Liver (tissue), 9 donors: ENCODE data around the gene VSIG4. TPM values are rescaled to one million over a fixed set of nuclear protein-coding genes. Genes with fewer than 3 reads are reported as not detected.

ENCODE experiments used
- DNase-seq: peaks from one replicate; pipeline ENCODE4 v3.0.0-alpha.2; 2017; ENCODE audit warnings: low spot score
- H3K27ac ChIP-seq, 2 donors: one replicate each; pipeline ENCODE4 v1.7.0; 2013; ENCODE audit warnings: inconsistent platforms in 2 of 2, low read length in 2 of 2, control low read depth in 1 of 2, low read depth in 1 of 2, mild to moderate bottlenecking in 1 of 2
- H3K27me3 ChIP-seq, 4 donors: one replicate each; pipeline versions ENCODE4 v1.6.1 to v1.7.0; 2013; ENCODE audit warnings: low read length in 3 of 4, inconsistent platforms in 1 of 4, mild to moderate bottlenecking in 1 of 4, moderate library complexity in 1 of 4; ENCODE audit not compliant: control insufficient read depth in 4 of 4, insufficient read depth in 4 of 4
- H3K36me3 ChIP-seq, 4 donors: one replicate each; pipeline versions ENCODE4 v1.6.1 to v1.7.0; 2013; ENCODE audit warnings: low read length in 3 of 4, mild to moderate bottlenecking in 3 of 4, low read depth in 1 of 4, moderate library complexity in 1 of 4; ENCODE audit not compliant: control insufficient read depth in 4 of 4, insufficient read depth in 3 of 4
- H3K4me1 ChIP-seq, 4 donors: one replicate each; pipeline versions ENCODE4 v1.6.1 to v1.7.0; 2013; ENCODE audit warnings: low read length in 3 of 4, mild to moderate bottlenecking in 3 of 4, moderate library complexity in 1 of 4; ENCODE audit not compliant: control insufficient read depth in 4 of 4, insufficient read depth in 4 of 4
- H3K4me3 ChIP-seq, 3 donors: one replicate each; pipeline versions ENCODE4 v1.6.1 to v1.7.0; 2013; ENCODE audit warnings: low read length in 3 of 3, control low read depth in 1 of 3, low read depth in 1 of 3, mild to moderate bottlenecking in 1 of 3
- H3K9ac ChIP-seq, 2 donors: one replicate each; pipeline ENCODE4 v1.7.0; 2013; ENCODE audit warnings: low read length in 2 of 2, mild to moderate bottlenecking in 2 of 2, moderate library complexity in 2 of 2, control low read depth in 1 of 2, low read depth in 1 of 2
- H3K9me3 ChIP-seq, 4 donors: one replicate each; pipeline versions ENCODE4 v1.6.1 to v1.7.0; 2013; ENCODE audit warnings: low read length in 3 of 4; ENCODE audit not compliant: control insufficient read depth in 4 of 4
- EGR1 ChIP-seq, 2 donors: IDR thresholded peaks; 2 replicates each; pipeline ENCODE4 v1.6.1; 2016 to 2018; ENCODE audit warnings: antibody characterized with exemption in 2 of 2, low read depth in 2 of 2
- FOXA1 ChIP-seq: IDR thresholded peaks from 2 replicates; pipeline ENCODE4 v1.6.1; 2016; ENCODE audit warnings: antibody characterized with exemption
- FOXA2 ChIP-seq: IDR thresholded peaks from 2 replicates; pipeline ENCODE4 v1.6.1; 2016; ENCODE audit warnings: antibody characterized with exemption
- GABPA ChIP-seq, 2 donors: IDR thresholded peaks in 1 of 2; conservative IDR thresholded peaks in 1 of 2; 2 replicates each; pipeline ENCODE4 v1.6.1; 2016; ENCODE audit warnings: antibody characterized with exemption in 2 of 2, mild to moderate bottlenecking in 1 of 2, moderate library complexity in 1 of 2
- HNF4A ChIP-seq, 2 donors: conservative IDR thresholded peaks; 2 replicates each; pipeline ENCODE4 v1.6.1; 2016; ENCODE audit warnings: antibody characterized with exemption in 2 of 2, mild to moderate bottlenecking in 2 of 2
- HNF4G ChIP-seq: IDR thresholded peaks from 2 replicates; pipeline ENCODE4 v1.6.1; 2016; ENCODE audit warnings: antibody characterized with exemption
- JUND ChIP-seq, 2 donors: IDR thresholded peaks; 2 replicates each; pipeline ENCODE4 v1.6.1; 2016; ENCODE audit warnings: antibody characterized with exemption in 2 of 2
- NR2F2 ChIP-seq: IDR thresholded peaks from 2 replicates; pipeline ENCODE4 v1.6.1; 2016; ENCODE audit warnings: antibody characterized with exemption
- RAD21 ChIP-seq, 2 donors: IDR thresholded peaks; 2 replicates each; pipeline ENCODE4 v1.6.1; 2016; ENCODE audit warnings: antibody characterized with exemption in 2 of 2, mild to moderate bottlenecking in 2 of 2
- RXRA ChIP-seq, 2 donors: IDR thresholded peaks; 2 replicates each; pipeline ENCODE4 v1.6.1; 2017 to 2018; ENCODE audit warnings: antibody characterized with exemption in 2 of 2, mild to moderate bottlenecking in 1 of 2
- SP1 ChIP-seq: IDR thresholded peaks from 2 replicates; pipeline ENCODE4 v1.6.1; 2018; ENCODE audit warnings: antibody characterized with exemption, mild to moderate bottlenecking
- TAF1 ChIP-seq: conservative IDR thresholded peaks from 2 replicates; pipeline ENCODE4 v1.6.1; 2016; ENCODE audit warnings: antibody characterized with exemption, mild to moderate bottlenecking
- YY1 ChIP-seq: IDR thresholded peaks from 2 replicates; pipeline ENCODE4 v1.6.1; 2016; ENCODE audit warnings: antibody characterized with exemption, mild to moderate bottlenecking
- WGBS: extraction: QIAGEN DNeasy Blood & Tissue Kit; methylation state at CpG from one replicate; pipeline ENCODE4 v1.1.7; 2013; 5-methylcytosine and 5-hydroxymethylcytosine counted together
- polyA plus RNA-seq, 2 donors: library from polyadenylated mRNA; stranded (reverse) in 1 of 2; unstranded in 1 of 2; fragments of 200-250 nt in 1 of 2; fragments of >200 nt in 1 of 2; fragmentation: Nextera tagmentation in 1 of 2; extraction: Ambion mirVana in 1 of 2; gene quantifications; one replicate each; pipeline versions ENCODE4 v1.2.1 to v1.2.3, GENCODE V29; 2013 to 2015
- total RNA-seq, 2 donors: library from RNA; depleted of rRNA; stranded (reverse); fragments of >200 nt; gene quantifications; one replicate each; pipeline ENCODE4 v1.2.3, GENCODE V29; 2014
- TF ChIP-seq, protein P1 (sequence below): IDR thresholded peaks from 2 replicates; pipeline ENCODE4 v1.6.1; 2016; ENCODE audit warnings: antibody characterized with exemption
- TF ChIP-seq, protein P2 (sequence below): IDR thresholded peaks from 2 replicates; pipeline ENCODE4 v1.6.1; 2016; ENCODE audit warnings: antibody characterized with exemption
- TF ChIP-seq, protein P3 (sequence below): fragments of 150-350 bp; IDR thresholded peaks from 2 replicates; pipeline ENCODE4 v1.5.1; 2017; ENCODE audit warnings: improper control_type of control experiment, low read depth, low read length; ENCODE audit not compliant: missing input control
- TF ChIP-seq, protein P4 (sequence below): IDR thresholded peaks from 2 replicates; pipeline ENCODE4 v1.6.1; 2016; ENCODE audit warnings: antibody characterized with exemption, mild to moderate bottlenecking
- TF ChIP-seq, protein P5 (sequence below): IDR thresholded peaks from 2 replicates; pipeline ENCODE4 v1.6.1; 2016; ENCODE audit warnings: antibody characterized with exemption
- donor health status: healthy.
- donor health status: healthy.
- donor health status: healthy.
- donor health status: healthy.
- donor health status: healthy.

VSIG4 gene
- total and polyA plus RNA-seq, 4 donors, result 16.7 to 38.9 (median 36.3) TPM

DNA sequence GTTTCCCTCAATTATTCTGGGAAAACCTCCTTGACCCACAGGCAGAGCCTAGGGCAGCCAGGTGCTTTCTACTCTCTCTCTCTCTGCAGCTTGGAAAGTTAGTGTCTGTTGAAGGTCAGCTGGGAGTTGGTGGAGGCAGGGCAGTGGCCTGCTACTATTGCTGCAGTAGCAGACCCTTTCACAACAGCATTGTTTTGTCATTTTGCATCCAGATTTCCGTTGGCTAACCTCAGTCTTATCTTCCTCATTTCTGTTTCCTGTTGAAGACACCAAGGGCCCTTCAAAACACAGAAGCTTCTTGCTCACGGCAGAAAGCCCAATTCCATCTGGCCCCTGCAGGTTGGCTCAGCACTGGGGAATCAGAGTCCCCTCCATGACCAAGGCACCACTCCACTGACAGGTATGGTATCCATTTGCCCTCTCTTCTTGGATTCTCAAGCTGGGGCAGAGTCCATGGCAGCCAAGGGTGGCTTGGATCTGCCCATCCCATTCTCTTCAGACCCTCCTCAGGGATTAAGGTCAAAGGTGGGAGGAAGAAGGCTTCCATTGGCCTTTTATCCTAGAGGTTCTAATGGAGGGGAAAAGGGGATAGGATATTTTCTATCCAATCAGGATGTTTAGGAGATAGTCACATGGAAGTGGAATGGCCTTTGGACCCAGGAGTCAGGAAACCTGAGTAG, 24.6 kb downstream of the VSIG4 start:
- peak overlapping the region in 1 of 2 donors; percentile 64 for H3K27ac ChIP-seq
- no peak for DNase-seq

DNA sequence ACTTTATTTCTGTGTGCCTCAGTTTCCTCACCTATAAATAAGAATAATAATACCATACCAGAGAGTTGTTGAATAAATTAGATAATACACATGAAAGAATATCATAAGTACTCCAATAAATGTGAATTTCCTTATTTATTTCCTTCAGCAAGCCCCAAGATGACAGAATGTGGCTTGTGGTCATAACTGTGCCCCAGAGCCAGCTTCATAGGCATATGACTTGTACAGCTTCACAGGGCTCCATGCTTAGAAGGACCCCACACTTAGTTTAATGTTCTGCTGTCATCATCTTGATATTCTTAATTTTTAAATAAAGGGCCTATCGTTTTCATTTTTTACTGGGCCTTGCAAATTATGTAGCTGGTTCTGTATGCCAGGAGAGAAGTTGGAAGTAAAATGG, 25.3 kb downstream of the VSIG4 start:
- Histone ChIP-seq H3K36me3 (no peaks in the 10 kb centered on the region), H3K9ac (no peak overlapping the region), H3K4me3 (no peak overlapping the region), H3K4me1 (peaks cover 0 to 3% (median 0%) of the 10 kb centered on the region in 4 donors), H3K27me3 (no peaks in the 10 kb centered on the region), H3K9me3 (no peaks in the 10 kb centered on the region), H3K27ac (peak overlapping the region in 1 of 2 donors; percentile 31)
- no peak for DNase-seq
- 73% methylated on average over 1 of the region's 1 CpG for WGBS
- no peak for TF ChIP-seq RXRA (IDR thresholded peaks at IDR 0.05)
- TF ChIP-seq, protein P1, sequence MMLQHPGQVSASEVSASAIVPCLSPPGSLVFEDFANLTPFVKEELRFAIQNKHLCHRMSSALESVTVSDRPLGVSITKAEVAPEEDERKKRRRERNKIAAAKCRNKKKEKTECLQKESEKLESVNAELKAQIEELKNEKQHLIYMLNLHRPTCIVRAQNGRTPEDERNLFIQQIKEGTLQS, result no peak
- no peak for TF ChIP-seq FOXA2
- TF ChIP-seq, protein P2, sequence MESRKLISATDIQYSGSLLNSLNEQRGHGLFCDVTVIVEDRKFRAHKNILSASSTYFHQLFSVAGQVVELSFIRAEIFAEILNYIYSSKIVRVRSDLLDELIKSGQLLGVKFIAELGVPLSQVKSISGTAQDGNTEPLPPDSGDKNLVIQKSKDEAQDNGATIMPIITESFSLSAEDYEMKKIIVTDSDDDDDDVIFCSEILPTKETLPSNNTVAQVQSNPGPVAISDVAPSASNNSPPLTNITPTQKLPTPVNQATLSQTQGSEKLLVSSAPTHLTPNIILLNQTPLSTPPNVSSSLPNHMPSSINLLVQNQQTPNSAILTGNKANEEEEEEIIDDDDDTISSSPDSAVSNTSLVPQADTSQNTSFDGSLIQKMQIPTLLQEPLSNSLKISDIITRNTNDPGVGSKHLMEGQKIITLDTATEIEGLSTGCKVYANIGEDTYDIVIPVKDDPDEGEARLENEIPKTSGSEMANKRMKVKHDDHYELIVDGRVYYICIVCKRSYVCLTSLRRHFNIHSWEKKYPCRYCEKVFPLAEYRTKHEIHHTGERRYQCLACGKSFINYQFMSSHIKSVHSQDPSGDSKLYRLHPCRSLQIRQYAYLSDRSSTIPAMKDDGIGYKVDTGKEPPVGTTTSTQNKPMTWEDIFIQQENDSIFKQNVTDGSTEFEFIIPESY, result no peak
- TF ChIP-seq YY1, result no peak
- TF ChIP-seq FOXA1, result no peak
- TF ChIP-seq, protein P3, sequence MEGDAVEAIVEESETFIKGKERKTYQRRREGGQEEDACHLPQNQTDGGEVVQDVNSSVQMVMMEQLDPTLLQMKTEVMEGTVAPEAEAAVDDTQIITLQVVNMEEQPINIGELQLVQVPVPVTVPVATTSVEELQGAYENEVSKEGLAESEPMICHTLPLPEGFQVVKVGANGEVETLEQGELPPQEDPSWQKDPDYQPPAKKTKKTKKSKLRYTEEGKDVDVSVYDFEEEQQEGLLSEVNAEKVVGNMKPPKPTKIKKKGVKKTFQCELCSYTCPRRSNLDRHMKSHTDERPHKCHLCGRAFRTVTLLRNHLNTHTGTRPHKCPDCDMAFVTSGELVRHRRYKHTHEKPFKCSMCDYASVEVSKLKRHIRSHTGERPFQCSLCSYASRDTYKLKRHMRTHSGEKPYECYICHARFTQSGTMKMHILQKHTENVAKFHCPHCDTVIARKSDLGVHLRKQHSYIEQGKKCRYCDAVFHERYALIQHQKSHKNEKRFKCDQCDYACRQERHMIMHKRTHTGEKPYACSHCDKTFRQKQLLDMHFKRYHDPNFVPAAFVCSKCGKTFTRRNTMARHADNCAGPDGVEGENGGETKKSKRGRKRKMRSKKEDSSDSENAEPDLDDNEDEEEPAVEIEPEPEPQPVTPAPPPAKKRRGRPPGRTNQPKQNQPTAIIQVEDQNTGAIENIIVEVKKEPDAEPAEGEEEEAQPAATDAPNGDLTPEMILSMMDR, result no peak
- TF ChIP-seq GABPA (IDR thresholded peaks at IDR 0.05 in 1 of 2, conservative IDR thresholded peaks at IDR 0.05 in 1 of 2), result no peak
- no peak for TF ChIP-seq RAD21 (IDR thresholded peaks at IDR 0.05)
- no peak for TF ChIP-seq SP1
- no peak for TF ChIP-seq EGR1 (IDR thresholded peaks at IDR 0.05; ENCODE audit: low read depth in 2 of 2)
- TF ChIP-seq HNF4A (conservative IDR thresholded peaks at IDR 0.05), result no peak
- TF ChIP-seq TAF1, result no peak
- TF ChIP-seq NR2F2, result no peak
- TF ChIP-seq, protein P4, sequence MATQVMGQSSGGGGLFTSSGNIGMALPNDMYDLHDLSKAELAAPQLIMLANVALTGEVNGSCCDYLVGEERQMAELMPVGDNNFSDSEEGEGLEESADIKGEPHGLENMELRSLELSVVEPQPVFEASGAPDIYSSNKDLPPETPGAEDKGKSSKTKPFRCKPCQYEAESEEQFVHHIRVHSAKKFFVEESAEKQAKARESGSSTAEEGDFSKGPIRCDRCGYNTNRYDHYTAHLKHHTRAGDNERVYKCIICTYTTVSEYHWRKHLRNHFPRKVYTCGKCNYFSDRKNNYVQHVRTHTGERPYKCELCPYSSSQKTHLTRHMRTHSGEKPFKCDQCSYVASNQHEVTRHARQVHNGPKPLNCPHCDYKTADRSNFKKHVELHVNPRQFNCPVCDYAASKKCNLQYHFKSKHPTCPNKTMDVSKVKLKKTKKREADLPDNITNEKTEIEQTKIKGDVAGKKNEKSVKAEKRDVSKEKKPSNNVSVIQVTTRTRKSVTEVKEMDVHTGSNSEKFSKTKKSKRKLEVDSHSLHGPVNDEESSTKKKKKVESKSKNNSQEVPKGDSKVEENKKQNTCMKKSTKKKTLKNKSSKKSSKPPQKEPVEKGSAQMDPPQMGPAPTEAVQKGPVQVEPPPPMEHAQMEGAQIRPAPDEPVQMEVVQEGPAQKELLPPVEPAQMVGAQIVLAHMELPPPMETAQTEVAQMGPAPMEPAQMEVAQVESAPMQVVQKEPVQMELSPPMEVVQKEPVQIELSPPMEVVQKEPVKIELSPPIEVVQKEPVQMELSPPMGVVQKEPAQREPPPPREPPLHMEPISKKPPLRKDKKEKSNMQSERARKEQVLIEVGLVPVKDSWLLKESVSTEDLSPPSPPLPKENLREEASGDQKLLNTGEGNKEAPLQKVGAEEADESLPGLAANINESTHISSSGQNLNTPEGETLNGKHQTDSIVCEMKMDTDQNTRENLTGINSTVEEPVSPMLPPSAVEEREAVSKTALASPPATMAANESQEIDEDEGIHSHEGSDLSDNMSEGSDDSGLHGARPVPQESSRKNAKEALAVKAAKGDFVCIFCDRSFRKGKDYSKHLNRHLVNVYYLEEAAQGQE, result no peak
- TF ChIP-seq, protein P5, sequence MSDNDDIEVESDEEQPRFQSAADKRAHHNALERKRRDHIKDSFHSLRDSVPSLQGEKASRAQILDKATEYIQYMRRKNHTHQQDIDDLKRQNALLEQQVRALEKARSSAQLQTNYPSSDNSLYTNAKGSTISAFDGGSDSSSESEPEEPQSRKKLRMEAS, result no peak
- TF ChIP-seq JUND (IDR thresholded peaks at IDR 0.05), result no peak
- TF ChIP-seq HNF4G, result no peak

More for the DNA sequence above, 24.6 kb downstream of the VSIG4 start:
- Histone ChIP-seq H3K4me1 (peaks cover 0 to 3% (median 0%) of the 10 kb centered on the region in 4 donors), H3K9me3 (no peaks in the 10 kb centered on the region), H3K36me3 (no peaks in the 10 kb centered on the region), H3K9ac (no peak overlapping the region), H3K27me3 (no peaks in the 10 kb centered on the region), H3K4me3 (no peak overlapping the region)
- WGBS, result 66% methylated on average over 2 of the region's 2 CpGs
- no peak for TF ChIP-seq EGR1 (IDR thresholded peaks at IDR 0.05; ENCODE audit: low read depth in 2 of 2)
- no peak for TF ChIP-seq HNF4G
- TF ChIP-seq, protein P1, result no peak
- TF ChIP-seq TAF1, result no peak
